Hematopoietic multipotent progenitor cell (in vitro differentiated cells): Measurements from ENCODE around the gene SLC1A2. TPM values are rescaled to one million over a fixed set of nuclear protein-coding genes. Genes with fewer than 3 reads are reported as not detected.

ENCODE experiments used
- DNase-seq, 3 donors: peaks; one replicate each; pipeline ENCODE4 v3.0.0-alpha.2; 2011 to 2015; ENCODE audit warnings: low read depth in 2 of 3, low spot score in 2 of 3
- total RNA-seq: library from RNA; depleted of rRNA; stranded (reverse); fragments of >200 nt; gene quantifications from one replicate; pipeline ENCODE4 v1.2.3, GENCODE V29; 2012

SLC1A2 gene
- total RNA-seq, 1 donor = under 0.01 TPM

- DNase-seq = no peak
Measured at GRCh38 chr11:35414311-35414710, 5.0 kb downstream of the SLC1A2 start.

- DNase-seq = no peak
Measured at GRCh38 chr11:35413598-35413997, 5.8 kb downstream of the SLC1A2 start.

- no peak for DNase-seq
Measured at GRCh38 chr11:35412285-35412684, 7.1 kb downstream of the SLC1A2 start.

GRCh38 chr11:35407041-35407440 lies 12.3 kb downstream of the SLC1A2 start:
- no peak for DNase-seq

- DNase-seq = no peak
Measured at GRCh38 chr11:35404388-35404775, 15.0 kb downstream of the SLC1A2 start.

GRCh38 chr11:35403765-35404387 lies 15.5 kb downstream of the SLC1A2 start:
- no peak for DNase-seq

GRCh38 chr11:35402751-35403660 lies 16.4 kb downstream of the SLC1A2 start:
- no peak for DNase-seq

GRCh38 chr11:35398881-35399280 lies 20.5 kb downstream of the SLC1A2 start:
- no peak for DNase-seq

GRCh38 chr11:35394941-35395340 lies 24.4 kb downstream of the SLC1A2 start:
- DNase-seq = no peak

GRCh38 chr11:35393098-35393497 lies 26.3 kb downstream of the SLC1A2 start:
- no peak for DNase-seq

GRCh38 chr11:35391922-35392688 lies 27.3 kb downstream of the SLC1A2 start:
- DNase-seq = peak; percentile 68 to 84 (median 76)

- DNase-seq = peak in 1 of 3 donors; percentile 14
Measured at GRCh38 chr11:35390737-35391682, 28.3 kb downstream of the SLC1A2 start.

- no peak for DNase-seq
Measured at GRCh38 chr11:35389897-35390465, 29.4 kb downstream of the SLC1A2 start.

GRCh38 chr11:35389112-35389511 lies 30.2 kb downstream of the SLC1A2 start:
- DNase-seq = no peak

- DNase-seq = no peak
Measured at GRCh38 chr11:35388061-35388460, 31.3 kb downstream of the SLC1A2 start.

- DNase-seq = no peak
Measured at GRCh38 chr11:35387111-35387982, 32.0 kb downstream of the SLC1A2 start.

- no peak for DNase-seq
Measured at GRCh38 chr11:35383953-35384352, 35.4 kb downstream of the SLC1A2 start.

GRCh38 chr11:35381709-35382322 lies 37.5 kb downstream of the SLC1A2 start:
- no peak for DNase-seq
